ENCODE results near the gene SCAF4. TPM values are rescaled to one million over a fixed set of nuclear protein-coding genes. Genes with fewer than 3 reads are reported as not detected.

Gene SCAF4
- total and polyA plus RNA-seq, 10 of the 15 experiments (the other 5 are each of a cell fraction or from before 2014, with no cell fraction given), result 4.3 to 49.3 (median 16.0) TPM

GRCh38 chr21:31752967-31753366 is 21.0 kb upstream of the SCAF4 start:
- no TSS peak for BruUV-seq (replicated peaks)
- Histone ChIP-seq H3K27me3 (replicated peaks in 1 of 2; ENCODE audit: control insufficient read depth in 2 of 2, insufficient read depth in 2 of 2, low read length in 1 of 2) (no peaks in the 10 kb centered on the region), H3K9me3 (replicated peaks; ENCODE audit: control insufficient read depth, insufficient read depth, low read length) (no peaks in the 10 kb centered on the region), H3K36me3 (ENCODE audit: control insufficient read depth in 2 of 2, insufficient read depth in 2 of 2, low read length in 1 of 2) (no peaks in the 10 kb centered on the region), H3K9ac (ENCODE audit: control insufficient read depth, insufficient read depth, low read length) (no peak overlapping the region), H3K79me2 (ENCODE audit: control insufficient read depth, insufficient read depth, low read length) (no peaks in the 10 kb centered on the region), H2AFZ (ENCODE audit: control insufficient read depth, low read depth, low read length) (no peak overlapping the region), H3K4me2 (ENCODE audit: control insufficient read depth, insufficient read depth) (no peak overlapping the region), H4K20me1 (ENCODE audit: control insufficient read depth, insufficient read depth) (no peaks in the 10 kb centered on the region), H3K4me3 (no peak overlapping the region), H3K4me1 (ENCODE audit: control insufficient read depth, insufficient read depth, low read length) (no peaks in the 10 kb centered on the region), H3K27ac (ENCODE audit: control insufficient read depth, insufficient read depth) (no peak overlapping the region)
- intact Hi-C loops (cut with micrococcal nuclease; ENCODE audit: unreplicated experiment) (no loop called here), in situ Hi-C loops (cut with MboI) (no loop called here)
- TF ChIP-seq HSF1 (IDR thresholded peaks at IDR 0.05; ENCODE audit: low read depth, low read length) (no peak), MTA2 (IDR thresholded peaks at IDR 0.05; ENCODE audit: low read depth) (no peak), ATF7 (IDR thresholded peaks at IDR 0.05; ENCODE audit: low read depth) (no peak), BACH1 (IDR thresholded peaks at IDR 0.05; ENCODE audit: borderline replicate concordance) (no peak), GABPA (IDR thresholded peaks at IDR 0.05; ENCODE audit: low read depth) (no peak), ZBED1 (IDR thresholded peaks at IDR 0.05; ENCODE audit: borderline replicate concordance) (no peak), ZNF687 (IDR thresholded peaks at IDR 0.05) (no peak), IKZF1 (conservative IDR thresholded peaks at IDR 0.05) (no peak)
- ChIA-PET CTCF (no interaction called here), SMC1A (ENCODE audit: uncharacterized antibody, unreplicated experiment) (interaction anchor here (1.2 kb wide), 1 partner anchor 117 kb away, joined by 3 read pairs; no protein-coding TSS in a partner anchor), RAD21 (ENCODE audit: unreplicated experiment) (no interaction called here), POLR2A (no interaction called here)
- DNase-seq (ENCODE audit: low read depth, low spot score) (no peak), ATAC-seq (no peak), FAIRE-seq (no peak)
- 25% methylated on average over 3 of the region's 3 CpGs for WGBS (ENCODE audit: insufficient coverage, insufficient replicate concordance, low lambda C conversion rate, missing lambda C conversion rate)
